KMS-11 (cell line): ENCODE results near the gene MTFR1L.

ENCODE experiments used
- H2AFZ ChIP-seq: fragments of 200-600 bp; sonication (generic); 2 replicates; pipeline ENCODE4 v1.6.1; 2016; ENCODE audit warnings: antibody characterized with exemption, mixed run types, low read depth
- H3K27ac ChIP-seq: fragments of 200-600 bp; sonication (generic); 2 replicates; pipeline ENCODE4 v1.6.1; 2016; ENCODE audit warnings: mild to moderate bottlenecking, mixed run types
- H3K27me3 ChIP-seq: fragments of 200-600 bp; sonication (generic); 2 replicates; pipeline ENCODE4 v1.6.1; 2017; ENCODE audit warnings: mild to moderate bottlenecking, low read depth, mixed run types, moderate library complexity; ENCODE audit not compliant: insufficient read depth
- H3K36me3 ChIP-seq: fragments of 200-600 bp; sonication (generic); 2 replicates; pipeline ENCODE4 v1.6.1; 2017; ENCODE audit warnings: mild to moderate bottlenecking, mixed run types; ENCODE audit not compliant: insufficient read depth
- H3K4me1 ChIP-seq: fragments of 200-600 bp; sonication (generic); 2 replicates; pipeline ENCODE4 v1.6.1; 2016; ENCODE audit warnings: mild to moderate bottlenecking, low read depth, mixed run types; ENCODE audit not compliant: poor library complexity, severe bottlenecking
- H3K4me2 ChIP-seq: fragments of 200-600 bp; sonication (generic); 2 replicates; pipeline ENCODE4 v1.7.0; 2016; ENCODE audit warnings: mild to moderate bottlenecking, mixed run types
- H3K4me3 ChIP-seq: fragments of 200-600 bp; sonication (generic); IDR thresholded peaks from 2 replicates; pipeline ENCODE4 v1.6.1; 2017; ENCODE audit warnings: low read depth, low read length, mixed read lengths; ENCODE audit not compliant: insufficient read depth
- H3K79me2 ChIP-seq: fragments of 200-600 bp; sonication (generic); 2 replicates; pipeline ENCODE4 v1.6.1; 2016; ENCODE audit warnings: low read depth, mixed run types; ENCODE audit not compliant: insufficient read depth
- H3K9ac ChIP-seq: fragments of 200-600 bp; sonication (generic); 2 replicates; pipeline ENCODE4 v1.6.1; 2016; ENCODE audit warnings: mild to moderate bottlenecking, mixed run types
- H4K20me1 ChIP-seq: fragments of 200-600 bp; sonication (generic); 2 replicates; pipeline ENCODE4 v1.6.1; 2016; ENCODE audit warnings: mild to moderate bottlenecking, mixed run types; ENCODE audit not compliant: insufficient read depth
- CTCF ChIP-seq: fragments of 200-600 bp; sonication (generic); conservative IDR thresholded peaks from 2 replicates; pipeline ENCODE4 v1.6.1; 2017; ENCODE audit warnings: low read depth, mild to moderate bottlenecking, antibody characterized with exemption, low read length, moderate library complexity, mixed read lengths

MTFR1L gene

DNA sequence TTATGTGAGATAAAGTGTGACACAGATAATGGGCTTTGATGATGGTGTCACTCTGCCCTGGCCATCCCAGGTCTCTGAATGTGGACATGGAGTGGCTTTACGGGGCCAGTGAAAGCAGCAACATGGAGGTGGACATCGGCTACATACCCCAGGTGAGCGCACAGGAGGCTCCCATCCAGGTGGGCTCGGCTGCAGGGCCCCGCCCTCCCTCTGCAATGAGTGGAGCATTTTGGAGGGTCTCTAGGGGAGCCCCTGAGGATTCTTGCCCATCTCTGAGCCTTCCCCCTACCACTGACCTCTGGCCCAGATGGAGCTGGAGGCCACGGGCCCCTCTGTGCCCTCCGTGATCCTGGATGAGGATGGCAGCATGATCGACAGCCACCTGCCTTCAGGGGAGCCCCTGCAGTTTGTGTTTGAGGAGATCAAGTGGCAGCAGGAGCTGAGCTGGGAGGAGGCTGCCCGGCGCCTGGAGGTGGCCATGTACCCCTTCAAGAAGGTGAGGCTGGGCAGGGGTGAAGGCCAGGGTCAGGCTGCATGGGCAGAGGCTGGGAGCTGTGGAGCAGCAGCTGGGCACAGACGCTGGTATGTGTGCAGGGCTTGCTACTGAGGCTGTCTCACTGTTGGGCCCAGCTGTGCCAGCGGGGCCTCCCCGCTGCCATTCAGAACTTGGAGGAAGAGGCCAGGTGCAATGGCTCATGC, 8.2 kb upstream of the MTFR1L start:
- no peak for TF ChIP-seq CTCF
- Histone ChIP-seq H3K79me2 (no peaks in the 10 kb centered on the region), H3K4me2 (no peak overlapping the region), H2AFZ (no peak overlapping the region), H3K27me3 (no peaks in the 10 kb centered on the region), H3K4me1 (peaks cover 9% of the 10 kb centered on the region), H3K27ac (no peak overlapping the region), H3K9ac (no peak overlapping the region), H4K20me1 (no peaks in the 10 kb centered on the region), H3K4me3 (no peak overlapping the region), H3K36me3 (no peaks in the 10 kb centered on the region)

DNA sequence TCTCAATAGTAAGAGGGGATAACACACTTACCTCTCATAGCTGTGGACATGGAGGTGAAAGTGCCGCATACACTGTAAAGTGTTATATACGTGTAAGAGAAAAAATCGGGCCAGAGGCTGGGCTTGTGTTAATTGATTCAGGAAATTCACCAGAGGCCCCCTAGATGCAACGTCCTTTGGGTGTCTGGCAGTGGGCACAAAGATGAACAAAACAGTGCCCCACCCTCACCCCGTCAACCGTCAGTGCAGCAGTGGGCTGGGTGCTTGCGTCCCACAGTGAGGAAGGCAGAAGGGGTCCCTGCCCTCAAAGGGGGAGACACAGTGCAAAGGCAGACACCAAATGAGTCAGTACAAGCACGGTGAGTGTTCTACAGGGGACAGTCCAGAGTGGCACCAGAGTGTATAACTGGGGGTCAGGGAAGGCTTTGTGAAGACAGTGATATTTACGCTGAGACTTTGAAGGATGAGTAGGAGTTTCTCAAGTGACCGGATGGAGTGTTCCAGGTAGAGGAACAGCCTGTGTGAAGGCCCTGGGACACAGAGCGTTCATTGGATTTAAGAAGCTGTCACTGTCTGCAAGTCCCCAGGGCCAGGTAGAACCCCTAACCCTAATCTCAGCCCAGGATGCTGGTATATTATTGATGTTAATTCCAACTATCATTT, 6.6 kb upstream of the MTFR1L start:
- H3K36me3 ChIP-seq = no peaks in the 10 kb centered on the region
- no peak overlapping the region for H2AFZ ChIP-seq
- H4K20me1 ChIP-seq = no peaks in the 10 kb centered on the region
- H3K4me1 ChIP-seq = peaks cover 9% of the 10 kb centered on the region
- no peaks in the 10 kb centered on the region for H3K79me2 ChIP-seq
- no peak for TF ChIP-seq CTCF
- no peaks in the 10 kb centered on the region for H3K27me3 ChIP-seq
- H3K27ac ChIP-seq = no peak overlapping the region
- no peak overlapping the region for H3K9ac ChIP-seq
- H3K4me2 ChIP-seq = no peak overlapping the region
- H3K4me3 ChIP-seq = no peak overlapping the region

DNA sequence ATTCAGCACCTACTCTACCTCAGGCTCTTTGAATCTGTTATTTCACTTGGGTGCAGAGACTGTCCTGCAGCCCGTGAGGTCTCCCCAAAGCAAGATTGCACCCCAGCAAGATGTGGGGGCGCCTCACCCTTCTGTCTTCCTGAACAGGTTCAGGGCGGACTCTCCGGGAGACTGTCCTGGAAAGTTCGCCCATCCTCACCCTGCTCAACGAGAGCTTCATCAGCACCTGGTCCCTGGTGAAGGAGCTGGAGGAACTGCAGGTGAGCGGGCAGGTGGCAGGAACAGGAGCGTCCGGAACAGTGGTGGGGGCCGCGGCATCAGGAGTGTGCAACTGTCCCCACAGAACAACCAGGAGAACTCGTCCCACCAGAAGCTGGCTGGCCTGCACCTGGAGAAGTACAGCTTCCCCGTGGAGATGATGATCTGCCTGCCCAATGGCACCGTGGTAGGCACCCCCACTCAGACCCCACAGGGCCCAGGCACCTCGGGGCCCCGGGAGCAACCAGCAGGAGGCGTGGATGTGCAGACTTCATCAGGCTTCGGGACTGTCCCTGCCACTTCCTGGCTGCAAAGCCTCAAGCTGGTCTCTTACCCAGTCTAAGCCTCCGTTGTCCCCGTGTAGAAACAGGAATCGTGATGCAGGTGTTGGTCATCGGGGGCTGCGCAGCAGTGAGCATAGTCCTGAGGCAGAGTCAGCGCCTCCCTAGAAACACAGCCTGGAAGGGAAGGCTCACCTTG, 5.9 kb upstream of the MTFR1L start:
- no peak overlapping the region for H3K27ac ChIP-seq
- TF ChIP-seq CTCF = no peak
- H4K20me1 ChIP-seq = no peaks in the 10 kb centered on the region
- H3K4me2 ChIP-seq = no peak overlapping the region
- no peaks in the 10 kb centered on the region for H3K36me3 ChIP-seq
- no peak overlapping the region for H3K4me3 ChIP-seq
- H3K9ac ChIP-seq = no peak overlapping the region
- no peak overlapping the region for H2AFZ ChIP-seq
- peaks cover 15% of the 10 kb centered on the region for H3K4me1 ChIP-seq
- no peaks in the 10 kb centered on the region for H3K79me2 ChIP-seq
- H3K27me3 ChIP-seq = no peaks in the 10 kb centered on the region

GRCh38 chr1:25814549-25815087, 5.1 kb upstream of the MTFR1L start:
- Histone ChIP-seq H3K9ac (no peak overlapping the region), H3K79me2 (no peaks in the 10 kb centered on the region), H2AFZ (no peak overlapping the region), H3K4me1 (peaks cover 17% of the 10 kb centered on the region), H3K4me2 (no peak overlapping the region), H3K27me3 (no peaks in the 10 kb centered on the region), H3K27ac (no peak overlapping the region), H3K36me3 (no peaks in the 10 kb centered on the region), H3K4me3 (no peak overlapping the region), H4K20me1 (no peaks in the 10 kb centered on the region)
- TF ChIP-seq CTCF = no peak
